Lower lobe of right lung (tissue), 2 donors: ENCODE measurements around the gene MSLN. TPM values are rescaled to one million over a fixed set of nuclear protein-coding genes. Genes with fewer than 3 reads are reported as not detected.

Experiments used
- ATAC-seq, 2 donors: fragments of 200-7000 bp; cut with Tn5 transposase; one replicate each; pipeline ENCODE4 v1.9.1; 2020 to 2022; ENCODE audit warnings: mild to moderate bottlenecking in 2 of 2, moderate library complexity in 2 of 2
- DNase-seq: peaks from one replicate; pipeline ENCODE4 v3.0.0-alpha.2; 2020
- H3K27ac ChIP-seq: fragments of 200-600 bp; one replicate; pipeline ENCODE4 v1.8.0; 2022
- H3K27me3 ChIP-seq: fragments of 200-600 bp; one replicate; pipeline ENCODE4 v1.8.0; 2022; ENCODE audit warnings: low read depth
- H3K36me3 ChIP-seq: fragments of 200-600 bp; one replicate; pipeline ENCODE4 v1.8.0; 2022; ENCODE audit warnings: mild to moderate bottlenecking
- H3K4me1 ChIP-seq: fragments of 200-600 bp; one replicate; pipeline ENCODE4 v1.8.0; 2022
- H3K4me3 ChIP-seq: fragments of 200-600 bp; one replicate; pipeline ENCODE4 v1.8.0; 2022; ENCODE audit warnings: mild to moderate bottlenecking
- H3K9me3 ChIP-seq: fragments of 200-600 bp; one replicate; pipeline ENCODE4 v1.8.0; 2022
- intact Hi-C: fragments of 100-400 bp; cut with DNase I; formaldehyde crosslinking; loops from one replicate; pipeline ENCODE4 v1.11.0; 2022
- total RNA-seq: library from RNA; stranded (reverse); fragmentation: NEBNext Ultra II Directional; extraction: Animal tissue kit (Norgen Biotek cat#: 25700); gene quantifications from one replicate; pipeline ENCODE4 v1.2.1, GENCODE V29; 2021
- TF ChIP-seq, protein P1 (sequence below): fragments of 200-600 bp; IDR thresholded peaks from one replicate; pipeline ENCODE4 v1.8.0; 2022; ENCODE audit warnings: antibody characterized with exemption, mild to moderate bottlenecking
- donor health status: DM: no; HTN: yes; CAD: no; lungs with severe emphysema.

Gene MSLN
- total RNA-seq, 1 donor from 2014 or later, result 42.6 TPM

DNA sequence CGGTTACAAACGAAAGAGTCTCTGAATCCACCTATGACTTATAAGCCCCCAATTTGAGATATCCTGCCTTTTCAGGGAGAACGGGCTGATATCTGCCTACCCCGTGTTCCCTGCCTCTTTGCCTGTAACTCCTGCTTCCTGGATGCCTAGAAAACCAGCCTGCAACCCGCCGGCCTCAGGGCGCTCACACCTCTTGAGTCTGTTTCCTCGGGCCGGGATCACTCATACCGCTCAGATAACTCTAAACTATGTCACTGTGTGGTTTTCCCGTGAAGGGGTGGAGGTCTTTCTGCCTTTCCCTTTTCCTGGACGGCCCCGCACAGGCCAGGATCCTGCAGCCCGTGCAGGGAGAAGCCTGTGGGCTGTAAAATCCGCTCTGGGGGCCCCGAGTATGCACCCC lies 17.3 kb downstream of the MSLN start:
- Histone ChIP-seq H3K4me1 (no peaks in the 10 kb centered on the region), H3K9me3 (no peaks in the 10 kb centered on the region), H3K27me3 (peaks cover 54% of the 10 kb centered on the region), H3K36me3 (no peaks in the 10 kb centered on the region), H3K4me3 (no peak overlapping the region), H3K27ac (no peak overlapping the region)
- TF ChIP-seq, protein P1, sequence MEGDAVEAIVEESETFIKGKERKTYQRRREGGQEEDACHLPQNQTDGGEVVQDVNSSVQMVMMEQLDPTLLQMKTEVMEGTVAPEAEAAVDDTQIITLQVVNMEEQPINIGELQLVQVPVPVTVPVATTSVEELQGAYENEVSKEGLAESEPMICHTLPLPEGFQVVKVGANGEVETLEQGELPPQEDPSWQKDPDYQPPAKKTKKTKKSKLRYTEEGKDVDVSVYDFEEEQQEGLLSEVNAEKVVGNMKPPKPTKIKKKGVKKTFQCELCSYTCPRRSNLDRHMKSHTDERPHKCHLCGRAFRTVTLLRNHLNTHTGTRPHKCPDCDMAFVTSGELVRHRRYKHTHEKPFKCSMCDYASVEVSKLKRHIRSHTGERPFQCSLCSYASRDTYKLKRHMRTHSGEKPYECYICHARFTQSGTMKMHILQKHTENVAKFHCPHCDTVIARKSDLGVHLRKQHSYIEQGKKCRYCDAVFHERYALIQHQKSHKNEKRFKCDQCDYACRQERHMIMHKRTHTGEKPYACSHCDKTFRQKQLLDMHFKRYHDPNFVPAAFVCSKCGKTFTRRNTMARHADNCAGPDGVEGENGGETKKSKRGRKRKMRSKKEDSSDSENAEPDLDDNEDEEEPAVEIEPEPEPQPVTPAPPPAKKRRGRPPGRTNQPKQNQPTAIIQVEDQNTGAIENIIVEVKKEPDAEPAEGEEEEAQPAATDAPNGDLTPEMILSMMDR, result no peak
- intact Hi-C loops, result no loop called here
- no peak for DNase-seq
- no peak for ATAC-seq

DNA sequence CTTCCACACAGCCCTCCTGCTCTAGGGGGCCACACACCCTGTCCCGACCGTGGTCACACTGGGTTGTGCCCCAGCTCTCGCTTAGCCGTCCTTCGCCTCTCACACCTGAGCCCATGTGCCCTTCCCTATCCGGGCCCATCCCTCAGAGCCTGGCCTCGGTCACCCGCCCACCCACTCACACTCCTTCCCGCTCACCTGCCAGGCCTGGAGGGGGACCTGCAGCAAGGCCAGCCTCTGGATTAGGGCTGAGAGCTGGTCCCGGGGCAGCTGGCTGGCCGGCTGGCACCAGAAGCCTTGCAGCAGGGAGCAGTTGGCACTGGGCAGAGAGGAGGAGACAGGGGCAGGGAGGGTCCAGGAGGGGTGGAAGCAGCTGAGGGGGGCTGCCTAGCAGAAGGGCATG lies 17.9 kb downstream of the MSLN start:
- no peaks in the 10 kb centered on the region for H3K36me3 ChIP-seq
- intact Hi-C loops, result no loop called here
- ATAC-seq (no peak), DNase-seq (no peak)
- H3K4me3 ChIP-seq, result no peak overlapping the region
- no peaks in the 10 kb centered on the region for H3K9me3 ChIP-seq
- H3K4me1 ChIP-seq, result peaks cover 3% of the 10 kb centered on the region
- H3K27me3 ChIP-seq, result peaks cover 59% of the 10 kb centered on the region
- H3K27ac ChIP-seq, result no peak overlapping the region
- TF ChIP-seq, protein P1, result no peak

GRCh38 chr16:778909-779527 lies 18.5 kb downstream of the MSLN start:
- Histone ChIP-seq H3K27me3 (peaks cover 61% of the 10 kb centered on the region), H3K4me1 (peaks cover 4% of the 10 kb centered on the region), H3K9me3 (no peaks in the 10 kb centered on the region), H3K4me3 (no peak overlapping the region), H3K27ac (no peak overlapping the region), H3K36me3 (no peaks in the 10 kb centered on the region)
- intact Hi-C loops, result no loop called here
- DNase-seq (no peak), ATAC-seq (no peak)
- TF ChIP-seq, protein P1, result no peak

GRCh38 chr16:779561-779960 lies 19.0 kb downstream of the MSLN start:
- Histone ChIP-seq H3K4me1 (peaks cover 4% of the 10 kb centered on the region), H3K4me3 (no peak overlapping the region), H3K27ac (no peak overlapping the region), H3K9me3 (no peaks in the 10 kb centered on the region), H3K36me3 (no peaks in the 10 kb centered on the region), H3K27me3 (peaks cover 56% of the 10 kb centered on the region)
- ATAC-seq (no peak), DNase-seq (no peak)
- TF ChIP-seq, protein P1, result no peak
- intact Hi-C loops, result no loop called here

DNA sequence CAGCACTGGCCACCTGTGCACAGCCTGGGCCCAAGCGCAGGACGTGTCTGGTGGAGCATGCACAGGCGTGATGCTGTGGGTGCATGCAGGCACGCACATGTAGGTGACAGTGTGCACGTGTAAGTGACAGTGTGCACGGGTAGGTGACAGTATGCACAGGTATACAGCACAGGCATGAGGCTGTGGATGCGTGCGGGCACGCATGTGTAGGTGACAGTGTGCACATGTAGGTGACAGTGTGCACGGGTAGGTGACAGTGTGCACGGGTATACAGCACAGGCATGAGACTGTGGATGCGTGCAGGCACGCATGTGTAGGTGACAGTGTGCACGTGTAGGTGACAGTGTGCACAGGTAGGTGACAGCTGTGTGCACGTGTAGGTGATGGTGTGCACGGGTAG lies 19.8 kb downstream of the MSLN start:
- TF ChIP-seq, protein P1, result no peak
- ATAC-seq (no peak), DNase-seq (no peak)
- H3K4me3 ChIP-seq, result no peak overlapping the region
- no peaks in the 10 kb centered on the region for H3K36me3 ChIP-seq
- intact Hi-C loops, result no loop called here
- H3K27ac ChIP-seq, result no peak overlapping the region
- H3K9me3 ChIP-seq, result no peaks in the 10 kb centered on the region
- H3K27me3 ChIP-seq, result peaks cover 54% of the 10 kb centered on the region
- peaks cover 4% of the 10 kb centered on the region for H3K4me1 ChIP-seq
